HG02571 (cell line): ENCODE measurements around the gene DNASE1L3.

Source experiments
- ATAC-seq: cut with Tn5 transposase; IDR thresholded peaks from one replicate; pipeline ENCODE4 v1.9.1; 2021; ENCODE audit warnings: mild to moderate bottlenecking, moderate library complexity; ENCODE audit not compliant: unreplicated experiment

The DNASE1L3 gene

GRCh38 chr3:58180099-58180880 is 30.5 kb downstream of the DNASE1L3 start:
- ATAC-seq: no peak

- ATAC-seq: no peak
Observed at GRCh38 chr3:58179235-58180098, 31.3 kb downstream of the DNASE1L3 start.

DNA sequence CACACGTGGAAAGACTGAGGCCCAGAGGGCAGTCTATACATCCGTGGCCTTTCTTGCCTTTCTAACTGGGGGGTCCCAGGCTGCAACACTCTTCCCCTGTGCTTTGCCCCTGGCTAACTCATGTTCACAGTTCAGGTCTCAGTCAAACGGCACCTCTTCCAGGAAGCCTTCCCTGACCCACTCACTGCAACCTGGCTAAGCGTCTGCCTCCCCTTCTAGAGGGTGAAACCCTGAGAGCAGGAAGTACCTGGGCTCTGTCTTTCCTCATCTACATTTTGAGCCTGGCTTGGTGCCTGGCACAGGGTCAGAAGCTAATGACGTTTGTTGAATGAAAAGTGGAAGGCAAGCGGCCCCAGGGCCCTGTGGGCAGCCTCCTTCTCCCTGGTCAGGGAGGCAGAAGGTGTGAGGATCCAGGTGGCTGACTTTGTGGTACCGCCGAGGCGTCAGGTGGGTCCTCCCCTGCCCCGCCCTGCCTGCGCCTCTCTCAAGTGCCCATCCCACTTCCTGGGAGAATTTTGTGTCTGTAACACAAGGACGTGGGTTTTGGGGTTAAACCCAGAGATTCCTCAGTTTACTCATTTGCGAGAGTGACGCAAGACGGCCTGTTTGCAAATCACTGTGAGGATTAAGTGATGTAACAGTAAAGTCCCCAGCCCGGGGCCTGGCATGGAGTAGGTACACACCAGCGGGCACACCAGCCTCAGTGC is 32.1 kb downstream of the DNASE1L3 start:
- ATAC-seq: no peak

DNA sequence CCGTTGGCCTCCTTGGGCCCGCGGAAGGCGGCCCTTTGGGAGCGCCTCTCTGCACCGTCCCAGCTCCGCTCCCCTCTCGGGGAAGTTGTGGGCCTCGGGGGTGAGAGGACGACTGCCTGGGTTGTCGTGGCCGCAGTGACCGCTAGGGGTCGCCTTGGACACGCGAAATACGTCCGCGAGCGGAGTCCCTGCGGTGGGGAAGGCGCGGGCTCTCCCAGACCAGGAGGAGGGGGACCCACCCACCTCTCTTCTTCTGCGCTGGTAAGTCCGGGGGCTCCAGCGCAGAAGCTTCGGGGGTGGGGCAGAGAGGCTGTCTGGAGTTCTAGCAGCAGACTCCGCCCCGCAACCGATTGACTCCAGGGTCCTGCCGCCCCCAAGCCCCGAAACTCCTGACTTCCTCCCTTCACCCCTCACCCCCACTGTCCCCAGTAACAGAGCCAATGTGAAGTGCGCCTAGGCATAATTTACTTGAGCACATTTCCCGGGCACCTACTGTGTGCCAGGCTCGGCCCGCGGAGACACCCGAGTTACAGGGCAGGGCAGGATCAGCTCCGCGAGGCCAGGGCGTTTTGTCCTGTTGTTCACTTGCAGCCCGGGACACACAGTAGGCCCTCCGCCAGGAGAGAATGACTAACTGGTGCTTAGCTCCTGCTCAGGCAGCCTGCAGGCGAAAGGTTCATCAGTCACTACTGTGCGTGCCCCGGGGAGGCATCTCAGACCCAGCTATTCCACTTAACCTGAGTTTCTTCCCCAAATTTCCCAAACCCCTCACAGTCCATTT is 32.8 kb downstream of the DNASE1L3 start:
- ATAC-seq: peak; percentile 78

DNA sequence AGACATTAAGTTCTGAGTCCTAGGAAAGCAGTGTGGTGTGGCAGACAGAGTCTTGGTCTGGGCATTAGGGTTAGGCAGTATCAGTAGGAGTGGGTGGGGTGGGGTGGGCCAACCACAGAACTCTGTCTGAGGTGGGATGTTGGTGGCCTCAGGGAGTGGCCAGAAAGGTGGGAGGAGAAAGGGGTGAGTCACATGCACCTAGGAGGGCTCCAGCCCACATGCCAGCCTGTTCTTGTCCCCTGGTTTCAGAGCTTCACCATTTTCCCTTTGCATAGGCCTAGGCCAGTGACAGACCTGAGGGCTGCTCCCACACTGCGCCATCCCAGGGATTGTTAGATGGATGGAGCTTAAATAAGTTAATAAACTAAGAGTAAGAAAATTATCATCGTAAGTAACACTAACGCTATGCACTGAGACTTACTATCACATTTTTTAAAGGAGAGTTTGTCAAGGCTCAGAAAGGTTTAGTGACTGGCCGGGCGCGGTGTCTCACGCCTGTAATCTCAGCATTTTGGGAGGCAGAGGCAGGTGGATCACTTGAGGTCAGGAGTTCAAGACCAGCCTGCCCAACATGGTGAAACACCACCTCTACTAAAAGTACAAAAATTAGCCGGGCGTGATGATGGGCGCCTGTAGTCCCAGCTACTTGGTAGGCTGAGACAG is 33.8 kb downstream of the DNASE1L3 start:
- ATAC-seq: no peak

DNA sequence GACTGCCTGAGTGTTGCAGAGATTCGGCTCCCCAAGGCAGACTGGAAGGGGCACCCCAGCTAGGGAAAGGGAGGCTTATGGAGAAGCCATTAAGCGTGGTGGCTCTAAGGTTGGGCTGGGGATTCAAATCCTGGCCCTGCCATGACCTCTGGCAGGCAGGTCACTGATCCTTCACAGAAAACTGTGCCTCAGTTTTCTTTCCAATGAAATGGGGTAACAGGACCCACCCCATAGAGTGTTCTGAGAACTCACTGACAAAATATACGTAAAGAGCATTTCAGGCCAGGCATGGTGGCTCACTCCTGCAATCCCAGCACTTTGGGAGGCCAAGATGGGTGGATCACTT is 34.6 kb downstream of the DNASE1L3 start:
- ATAC-seq: no peak

GRCh38 chr3:58175437-58176184 is 35.2 kb downstream of the DNASE1L3 start:
- ATAC-seq: no peak

- no peak for ATAC-seq
Observed at GRCh38 chr3:58175187-58175436, 35.7 kb downstream of the DNASE1L3 start.

DNA sequence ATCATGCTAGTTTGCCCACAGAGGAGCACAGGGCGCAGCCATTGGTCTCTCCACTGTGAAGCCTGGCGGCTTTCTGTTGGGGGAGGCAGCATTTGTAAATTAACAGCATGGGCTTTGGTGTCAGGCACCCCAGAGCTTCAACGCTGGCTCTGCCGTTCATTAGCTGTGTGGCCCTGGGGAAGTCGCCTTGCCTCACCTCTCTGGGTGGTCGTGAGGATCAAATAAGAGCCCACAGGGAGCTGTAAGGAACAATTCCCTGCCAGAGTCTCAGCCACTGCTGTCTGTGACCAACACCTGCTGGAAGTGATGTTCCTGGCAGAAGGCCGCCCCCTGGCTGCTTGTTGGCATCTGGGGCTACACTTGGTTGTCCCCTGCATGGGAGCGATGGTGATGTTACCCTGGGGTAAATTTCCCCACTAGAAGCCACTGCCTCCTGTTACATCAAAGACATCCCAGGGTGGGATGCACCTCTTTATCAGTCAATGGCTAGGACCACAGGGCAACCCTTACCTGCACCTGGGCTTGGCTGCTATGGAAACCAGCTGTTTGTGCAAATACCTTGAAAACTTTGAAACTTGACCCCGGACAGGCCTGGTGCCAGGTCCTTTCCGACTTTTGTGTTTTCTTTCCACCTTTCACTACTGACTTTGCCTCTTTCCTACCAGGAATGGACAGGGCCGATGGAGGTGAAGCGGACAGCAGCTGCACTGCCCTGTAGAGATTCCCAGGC is 36.9 kb downstream of the DNASE1L3 start:
- no peak for ATAC-seq

- ATAC-seq: no peak
Observed at GRCh38 chr3:58173029-58173668, 37.6 kb downstream of the DNASE1L3 start.

- ATAC-seq: no peak
Observed at GRCh38 chr3:58171126-58171525, 39.6 kb downstream of the DNASE1L3 start.

- no peak for ATAC-seq
Observed at GRCh38 chr3:58170376-58170775, 40.4 kb downstream of the DNASE1L3 start.

GRCh38 chr3:58169371-58169770 is 41.4 kb downstream of the DNASE1L3 start:
- no peak for ATAC-seq

- no peak for ATAC-seq
Observed at GRCh38 chr3:58168498-58168897, 42.3 kb downstream of the DNASE1L3 start.

DNA sequence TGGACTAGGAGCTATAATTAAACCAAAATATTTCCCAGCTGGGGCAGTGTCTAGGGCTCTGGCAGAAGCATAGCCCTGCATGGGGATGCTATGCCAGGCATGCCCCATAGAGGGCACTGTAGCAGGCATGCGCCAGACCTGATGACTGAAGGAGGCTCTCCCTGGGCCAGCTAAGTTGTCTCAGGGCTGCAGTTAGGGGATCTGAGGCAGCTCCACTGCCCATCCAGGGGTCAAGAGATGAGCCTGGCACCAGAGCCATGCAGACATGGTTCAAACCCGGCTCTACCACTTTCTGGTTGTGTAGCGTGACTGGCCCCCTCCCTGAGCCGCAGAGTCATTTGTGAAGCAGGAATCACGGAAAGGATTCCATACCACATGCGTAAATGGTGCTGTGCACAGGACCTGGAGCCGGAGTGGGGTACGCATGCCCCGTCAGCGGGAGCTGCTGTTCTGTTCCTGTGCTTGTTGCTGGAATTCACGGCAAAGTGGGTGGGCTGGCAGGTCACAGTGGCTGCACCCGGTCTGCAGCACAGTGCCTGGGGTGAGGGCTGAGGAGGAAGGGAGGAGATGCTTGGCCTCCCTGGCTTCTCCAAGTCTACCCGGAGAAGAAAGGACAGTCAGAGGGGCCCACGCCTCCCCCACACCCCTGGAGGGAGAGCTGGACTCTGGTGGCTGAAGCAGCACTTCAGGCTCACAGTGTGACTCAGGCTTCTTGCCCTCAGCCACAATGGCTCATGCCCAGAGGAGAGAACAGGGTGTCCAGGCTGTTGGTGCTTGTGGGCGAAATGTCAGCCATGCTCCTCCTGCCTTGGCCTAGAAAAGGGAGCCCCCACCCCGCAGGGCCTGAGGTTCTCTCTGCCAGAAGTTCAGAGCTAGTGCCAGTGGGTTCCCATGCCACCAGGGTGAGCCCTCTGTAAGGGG is 43.1 kb downstream of the DNASE1L3 start:
- peak; percentile 61 for ATAC-seq

DNA sequence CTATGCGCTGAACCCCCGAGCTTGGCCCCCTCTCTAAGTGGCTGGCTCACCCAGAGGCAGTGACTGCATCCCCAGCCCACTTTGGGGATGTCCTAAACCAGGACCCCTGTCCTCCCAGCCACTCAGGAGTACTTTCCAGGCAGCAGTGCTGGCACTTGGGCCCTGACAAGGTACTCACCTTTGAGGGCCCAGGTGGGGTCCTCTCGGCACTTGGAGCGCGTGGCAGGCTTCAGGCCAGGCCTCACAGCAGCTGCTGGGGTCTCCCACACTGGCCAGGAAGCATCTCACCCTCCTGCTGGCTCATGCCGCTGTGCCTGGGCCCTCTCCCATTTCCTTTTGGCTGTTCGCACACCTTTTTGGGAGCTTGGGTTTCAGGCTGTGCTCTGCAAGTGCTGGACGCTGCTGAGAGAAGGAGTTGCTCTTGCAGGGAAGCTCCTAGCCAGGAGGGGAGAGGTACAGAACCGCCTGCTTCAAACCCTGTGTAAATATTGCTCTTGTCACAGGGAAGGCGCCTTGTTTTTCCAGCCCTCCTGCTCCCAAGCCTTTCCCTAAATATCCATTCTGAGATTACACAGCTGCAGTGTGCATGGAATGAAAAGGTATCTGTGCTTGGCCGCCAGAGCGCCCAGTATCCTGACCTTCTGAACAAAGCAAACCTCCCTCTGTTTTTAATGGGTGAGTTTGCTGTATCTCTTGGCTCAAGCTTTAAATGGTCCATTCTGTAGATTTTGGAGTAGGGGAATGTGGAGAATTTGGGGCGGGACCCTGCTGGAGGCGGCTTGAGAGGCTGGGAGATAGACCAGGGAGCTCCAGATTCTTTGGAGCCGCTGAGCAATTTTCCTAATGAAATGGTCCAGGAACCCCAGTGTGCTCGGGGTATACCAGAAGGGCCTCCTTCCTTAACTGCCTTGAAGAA is 45.6 kb downstream of the DNASE1L3 start:
- no peak for ATAC-seq
